ENCODE measurements around the gene EPHB1.

EPHB1 gene

DNA sequence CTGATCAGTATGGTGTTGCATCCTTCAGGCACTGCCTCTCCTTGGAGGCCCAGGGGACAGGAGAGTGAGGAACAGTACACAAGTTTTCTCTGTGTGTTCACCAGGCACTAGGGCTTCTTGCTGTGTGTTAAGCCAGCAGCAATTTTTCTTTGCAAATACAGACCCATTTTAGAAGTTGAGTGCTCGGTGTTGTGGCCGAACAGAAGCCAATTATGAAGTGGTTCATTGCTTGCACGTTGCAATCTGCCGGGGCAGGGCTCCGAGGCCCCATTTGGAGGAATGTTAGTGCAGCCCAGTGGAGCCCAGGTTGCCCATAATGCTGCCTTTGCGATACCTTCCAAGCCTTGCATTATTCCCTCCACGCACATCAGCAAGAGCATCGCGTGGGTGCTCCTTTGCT is 51.0 kb downstream of the EPHB1 start:
- in situ Hi-C loops (cut with MboI; ENCODE audit: low sequenced_read_pairs, unreplicated experiment), result no loop called here
- no peak for DNase-seq (ENCODE audit: low spot score)
- TF ChIP-seq, protein P1, sequence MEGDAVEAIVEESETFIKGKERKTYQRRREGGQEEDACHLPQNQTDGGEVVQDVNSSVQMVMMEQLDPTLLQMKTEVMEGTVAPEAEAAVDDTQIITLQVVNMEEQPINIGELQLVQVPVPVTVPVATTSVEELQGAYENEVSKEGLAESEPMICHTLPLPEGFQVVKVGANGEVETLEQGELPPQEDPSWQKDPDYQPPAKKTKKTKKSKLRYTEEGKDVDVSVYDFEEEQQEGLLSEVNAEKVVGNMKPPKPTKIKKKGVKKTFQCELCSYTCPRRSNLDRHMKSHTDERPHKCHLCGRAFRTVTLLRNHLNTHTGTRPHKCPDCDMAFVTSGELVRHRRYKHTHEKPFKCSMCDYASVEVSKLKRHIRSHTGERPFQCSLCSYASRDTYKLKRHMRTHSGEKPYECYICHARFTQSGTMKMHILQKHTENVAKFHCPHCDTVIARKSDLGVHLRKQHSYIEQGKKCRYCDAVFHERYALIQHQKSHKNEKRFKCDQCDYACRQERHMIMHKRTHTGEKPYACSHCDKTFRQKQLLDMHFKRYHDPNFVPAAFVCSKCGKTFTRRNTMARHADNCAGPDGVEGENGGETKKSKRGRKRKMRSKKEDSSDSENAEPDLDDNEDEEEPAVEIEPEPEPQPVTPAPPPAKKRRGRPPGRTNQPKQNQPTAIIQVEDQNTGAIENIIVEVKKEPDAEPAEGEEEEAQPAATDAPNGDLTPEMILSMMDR (IDR thresholded peaks at IDR 0.05; ENCODE audit: borderline replicate concordance, control extremely low read depth, extremely low read depth, insufficient read depth, missing control alignments), result no peak

DNA sequence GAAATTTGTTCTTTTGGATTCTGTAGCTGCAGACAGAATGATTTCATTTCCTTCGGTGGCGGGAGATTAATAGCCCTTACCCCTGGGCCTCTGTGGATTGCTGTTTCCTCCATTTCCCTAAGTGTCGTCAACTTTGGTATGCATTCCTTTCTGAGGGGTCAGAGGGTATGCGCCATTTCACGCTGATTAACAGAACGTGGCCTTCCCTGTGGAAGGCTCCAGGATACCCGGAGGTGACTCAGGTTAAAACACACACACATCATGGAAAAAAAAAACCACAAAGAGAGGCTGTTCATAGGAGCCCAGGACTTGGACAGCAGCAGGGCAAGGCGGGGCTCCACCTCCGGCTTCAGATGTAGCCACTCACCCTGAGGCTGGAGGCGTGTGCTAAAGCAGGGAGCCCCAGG is 51.9 kb downstream of the EPHB1 start:
- no peak for DNase-seq (ENCODE audit: low spot score)
- TF ChIP-seq, protein P1 (IDR thresholded peaks at IDR 0.05; ENCODE audit: borderline replicate concordance, control extremely low read depth, extremely low read depth, insufficient read depth, missing control alignments), result no peak
- in situ Hi-C loops (cut with MboI; ENCODE audit: low sequenced_read_pairs, unreplicated experiment), result no loop called here

DNA sequence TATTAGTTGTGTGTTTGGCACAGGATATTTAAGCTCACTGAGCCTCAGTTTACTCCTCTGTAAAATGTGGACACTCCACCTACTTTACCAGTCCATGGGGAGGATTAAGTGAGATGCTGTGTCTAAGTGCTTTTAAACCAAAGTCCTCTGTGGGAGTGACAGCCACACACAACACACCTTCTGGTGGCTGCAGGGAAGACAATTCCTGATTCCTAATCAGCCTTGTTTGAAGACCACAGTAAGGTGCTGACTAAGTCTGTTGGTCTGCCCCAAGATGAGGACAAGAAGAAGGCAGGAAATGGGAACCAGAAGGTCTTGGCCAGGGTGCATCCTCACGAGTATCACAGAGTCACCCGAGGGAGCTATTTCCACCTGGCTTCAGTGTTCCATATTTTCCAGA is 52.3 kb downstream of the EPHB1 start:
- TF ChIP-seq, protein P1 (IDR thresholded peaks at IDR 0.05; ENCODE audit: borderline replicate concordance, control extremely low read depth, extremely low read depth, insufficient read depth, missing control alignments), result no peak
- no peak for DNase-seq (ENCODE audit: low spot score)
- in situ Hi-C loops (cut with MboI; ENCODE audit: low sequenced_read_pairs, unreplicated experiment), result no loop called here

DNA sequence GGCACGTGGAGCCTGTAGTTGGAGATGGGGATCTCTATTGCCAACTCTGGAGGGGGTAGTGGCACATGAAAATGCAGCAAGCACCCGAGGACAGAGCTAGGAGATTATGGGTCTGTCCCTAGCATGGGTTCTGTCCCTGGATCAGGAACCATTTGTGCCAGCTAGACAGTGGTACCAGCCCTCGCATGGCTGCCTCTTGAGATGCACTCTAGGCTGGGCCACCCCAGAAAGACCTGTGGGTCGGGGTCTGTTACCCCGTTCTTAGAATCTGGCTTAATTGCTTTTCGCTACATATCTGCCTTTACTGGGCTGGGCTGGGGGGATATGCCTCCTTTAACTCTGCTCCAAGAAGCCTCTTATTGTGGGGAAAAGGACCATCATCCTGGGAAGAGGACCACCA is 54.5 kb downstream of the EPHB1 start:
- TF ChIP-seq, protein P1 (IDR thresholded peaks at IDR 0.05; ENCODE audit: borderline replicate concordance, control extremely low read depth, extremely low read depth, insufficient read depth, missing control alignments), result no peak
- in situ Hi-C loops (cut with MboI; ENCODE audit: low sequenced_read_pairs, unreplicated experiment), result no loop called here
- no peak for DNase-seq (ENCODE audit: low spot score)

DNA sequence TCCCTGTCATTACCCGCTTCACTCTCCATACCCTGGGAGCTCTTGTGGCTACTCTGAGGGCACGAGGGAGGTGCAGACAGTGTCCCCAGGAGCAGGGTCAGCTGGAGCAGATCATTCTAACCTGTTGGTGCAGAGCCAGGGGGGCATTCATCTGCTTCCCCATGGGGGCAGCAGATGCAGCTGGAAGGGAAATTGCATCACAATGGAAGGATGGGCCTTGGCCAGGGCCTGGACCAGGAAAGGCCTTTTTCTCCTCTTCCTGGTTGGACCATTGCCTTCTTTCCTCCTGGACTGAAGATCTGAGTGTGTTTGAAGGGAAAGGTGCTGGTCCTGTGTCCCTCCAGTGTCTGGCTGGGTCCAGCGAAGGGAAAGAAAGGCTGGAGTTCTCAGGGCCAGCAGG is 55.7 kb downstream of the EPHB1 start:
- DNase-seq (ENCODE audit: low spot score), result no peak
- in situ Hi-C loops (cut with MboI; ENCODE audit: low sequenced_read_pairs, unreplicated experiment), result no loop called here
- TF ChIP-seq, protein P1 (IDR thresholded peaks at IDR 0.05; ENCODE audit: borderline replicate concordance, control extremely low read depth, extremely low read depth, insufficient read depth, missing control alignments), result no peak

DNA sequence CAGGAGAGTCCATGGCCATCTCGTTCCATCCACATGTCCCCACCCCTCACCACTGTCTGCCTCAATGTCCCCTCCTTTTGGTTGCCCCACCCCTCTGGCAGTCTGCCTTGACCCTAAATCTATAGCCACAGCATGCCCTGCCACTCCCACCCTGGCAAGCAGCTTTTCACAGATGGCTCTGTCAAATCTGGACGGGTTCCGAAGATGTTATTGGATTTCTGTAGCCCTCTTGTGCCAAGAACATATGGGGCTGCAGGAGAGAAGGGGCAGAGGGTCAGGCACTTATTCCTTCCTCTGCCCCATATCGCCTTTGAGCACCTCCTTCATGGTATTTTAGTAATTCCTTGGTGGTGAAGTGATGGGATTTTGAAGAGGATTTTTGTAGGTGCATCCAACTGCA is 57.1 kb downstream of the EPHB1 start:
- TF ChIP-seq, protein P1 (IDR thresholded peaks at IDR 0.05; ENCODE audit: borderline replicate concordance, control extremely low read depth, extremely low read depth, insufficient read depth, missing control alignments), result no peak
- in situ Hi-C loops (cut with MboI; ENCODE audit: low sequenced_read_pairs, unreplicated experiment), result no loop called here
- no peak for DNase-seq (ENCODE audit: low spot score)

DNA sequence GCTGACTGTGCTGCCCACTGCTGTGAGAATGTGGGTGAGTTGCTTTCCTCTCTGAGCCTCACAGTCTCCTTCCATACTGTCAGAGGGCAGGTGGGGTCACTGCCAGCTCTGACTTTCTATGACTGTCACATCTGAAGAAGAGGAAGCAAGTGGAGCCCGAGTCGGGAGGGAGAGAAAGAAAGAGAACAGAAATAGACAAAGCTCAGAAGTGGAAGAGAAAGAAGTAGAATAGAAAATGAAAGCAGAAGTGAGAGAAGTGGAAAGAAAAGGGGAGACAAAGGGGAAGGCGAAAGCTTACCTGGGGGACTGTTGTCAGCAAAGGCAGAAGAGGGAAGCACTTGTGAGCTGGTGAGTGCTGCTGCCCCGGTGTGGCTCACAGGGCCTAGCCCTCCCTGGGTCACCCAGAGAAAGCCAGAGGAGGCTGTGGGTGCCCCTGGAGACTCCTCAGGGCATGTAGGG is 57.9 kb downstream of the EPHB1 start:
- peak; percentile 69 for DNase-seq (ENCODE audit: low spot score)
- TF ChIP-seq, protein P1 (IDR thresholded peaks at IDR 0.05; ENCODE audit: borderline replicate concordance, control extremely low read depth, extremely low read depth, insufficient read depth, missing control alignments), result peak; percentile 48
- in situ Hi-C loops (cut with MboI; ENCODE audit: low sequenced_read_pairs, unreplicated experiment), result no loop called here

All from GM13976 (cell line).